PC-3 (cell line): ENCODE measurements around the gene MDGA2. TPM values are rescaled to one million over a fixed set of nuclear protein-coding genes. Genes with fewer than 3 reads are reported as not detected.

Source experiments
- ATAC-seq: fragments of 200-7000 bp; cut with Tn5 transposase; 2 replicates; pipeline ENCODE4 v1.9.1; 2020; ENCODE audit warnings: mild to moderate bottlenecking, moderate library complexity
- BruUV-seq: library from RNA; stranded (reverse); fragments of 400-500 nt; replicated peaks from 2 replicates; lab custom pipeline; 2021; lab: Mats Ljungman, UMichigan
- CTCF ChIA-PET: fragments of 300-600 bp; sonication (Branson Sonifier 250); formaldehyde crosslinking; loops from one replicate; lab custom pipeline; 2022; ENCODE audit warnings: antibody characterized with exemption; lab: Charles Lee
- POLR2A ChIA-PET: fragments of 300-600 bp; sonication (Branson Sonifier 250); formaldehyde crosslinking; loops from one replicate; lab custom pipeline; 2022; ENCODE audit warnings: antibody characterized with exemption; ENCODE audit not compliant: unreplicated experiment; lab: Charles Lee
- DNase-seq: peaks from one replicate; pipeline ENCODE4 v3.0.0-alpha.2; 2015
- H2AFZ ChIP-seq: fragments of 300-600 bp; sonication (generic); 2 replicates; pipeline ENCODE4 v1.6.0; 2016; ENCODE audit warnings: antibody characterized with exemption, low read length
- H3F3A ChIP-seq: fragments of 300-600 bp; sonication (generic); one replicate; pipeline ENCODE4 v1.6.0; 2017; ENCODE audit warnings: antibody characterized with exemption, low read length, control low read depth, mild to moderate bottlenecking; ENCODE audit not compliant: unreplicated experiment
- H3K27ac ChIP-seq: fragments of 300-600 bp; sonication (generic); 2 replicates; pipeline ENCODE4 v1.5.1; 2016; ENCODE audit warnings: mild to moderate bottlenecking, low read length
- H3K27me3 ChIP-seq: fragments of 300-600 bp; sonication (generic); 2 replicates; pipeline ENCODE4 v1.6.1; 2016; ENCODE audit warnings: low read length, mixed read lengths
- H3K36me3 ChIP-seq: fragments of 300-600 bp; sonication (generic); 2 replicates; pipeline ENCODE4 v1.6.1; 2016; ENCODE audit warnings: low read depth, mixed run types, low read length, mixed read lengths
- H3K4me1 ChIP-seq: fragments of 300-600 bp; sonication (generic); 2 replicates; pipeline ENCODE4 v1.5.1; 2016; ENCODE audit warnings: low read length; ENCODE audit not compliant: insufficient read depth
- H3K4me2 ChIP-seq: fragments of 300-600 bp; sonication (generic); 2 replicates; pipeline ENCODE4 v1.6.0; 2016; ENCODE audit warnings: low read length
- H3K4me3 ChIP-seq: fragments of 300-600 bp; sonication (generic); 2 replicates; pipeline ENCODE4 v1.5.1; 2016; ENCODE audit warnings: mild to moderate bottlenecking, low read length, mixed read lengths
- H3K79me2 ChIP-seq: fragments of 300-600 bp; sonication (generic); 2 replicates; pipeline ENCODE4 v1.6.1; 2017; ENCODE audit warnings: low read length, mixed read lengths
- H3K9ac ChIP-seq: fragments of 300-600 bp; sonication (generic); 2 replicates; pipeline ENCODE4 v1.6.0; 2016; ENCODE audit warnings: mild to moderate bottlenecking, low read length
- H3K9me2 ChIP-seq: fragments of 300-600 bp; sonication (generic); replicated peaks from 2 replicates; pipeline ENCODE4 v1.6.1; 2016; ENCODE audit warnings: mixed run types, low read length, mixed read lengths
- H3K9me3 ChIP-seq: fragments of 300-600 bp; sonication (generic); 2 replicates; pipeline ENCODE4 v1.6.1; 2016; ENCODE audit warnings: low read length, mixed read lengths
- H4K20me1 ChIP-seq: fragments of 300-600 bp; sonication (generic); 2 replicates; pipeline ENCODE4 v1.6.1; 2016; ENCODE audit warnings: low read length, mixed read lengths
- EZH2 ChIP-seq: fragments of 300-600 bp; sonication (generic); IDR thresholded peaks from one replicate; pipeline ENCODE4 v1.6.1; 2017; ENCODE audit warnings: antibody characterized with exemption, mild to moderate bottlenecking, low read length; ENCODE audit not compliant: unreplicated experiment
- EZH2phosphoT487 ChIP-seq: fragments of 300-600 bp; sonication (generic); IDR thresholded peaks from 2 replicates; pipeline ENCODE4 v1.6.1; 2018; ENCODE audit warnings: mild to moderate bottlenecking, antibody characterized with exemption, low read length, borderline replicate concordance
- intact Hi-C: fragments of 100-400 bp; cut with micrococcal nuclease; formaldehyde crosslinking; loops from 2 replicates; pipeline ENCODE4 v1.9.0; 2023
- total RNA-seq: library from RNA; depleted of rRNA; stranded (reverse); fragments of >200 nt; gene quantifications from 2 replicates; pipeline ENCODE4 v1.2.3, GENCODE V29; 2014
- TF ChIP-seq, protein P1 (sequence below): fragments of 300-600 bp; sonication (generic); conservative IDR thresholded peaks from 2 replicates; pipeline ENCODE4 v1.5.1; 2017; ENCODE audit warnings: antibody characterized with exemption, low read depth, mild to moderate bottlenecking, low read length

Gene MDGA2
- total RNA-seq, 1 experiment from 2014 or later = 0.04 TPM

DNA sequence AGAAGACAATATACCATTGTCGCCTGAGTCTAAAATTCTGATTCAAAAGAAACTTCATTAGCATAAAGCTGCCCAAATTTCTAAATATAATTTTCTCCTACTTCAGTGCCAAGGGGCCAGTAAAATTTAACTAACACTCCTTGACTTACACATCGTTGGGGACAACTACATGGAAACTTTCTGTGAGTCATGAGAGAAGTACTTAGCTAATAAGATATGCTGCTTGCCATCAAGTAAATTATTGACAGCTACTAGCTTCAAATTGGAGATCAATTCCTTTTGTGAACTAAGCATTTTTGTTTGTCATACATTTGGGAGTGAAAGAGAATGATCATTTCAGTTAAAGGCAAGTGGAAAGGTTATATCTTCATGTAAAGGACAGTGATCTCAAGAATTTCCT is 373.3 kb downstream of the MDGA2 start:
- Histone ChIP-seq H3K27me3 (peaks cover 12% of the 10 kb centered on the region; the same call in 1 of the 2 replicates), H2AFZ (no peak overlapping the region), H3K27ac (no peak overlapping the region), H3K9me3 (no peaks in the 10 kb centered on the region), H4K20me1 (no peaks in the 10 kb centered on the region), H3K79me2 (no peaks in the 10 kb centered on the region), H3K4me2 (no peak overlapping the region), H3K36me3 (no peaks in the 10 kb centered on the region), H3K4me1 (no peaks in the 10 kb centered on the region), H3F3A (no peaks in the 10 kb centered on the region), H3K9me2 (no peaks in the 10 kb centered on the region), H3K9ac (no peak overlapping the region), H3K4me3 (no peak overlapping the region)
- CTCF ChIA-PET = no interaction called here
- DNase-seq (no peak), ATAC-seq (no peak)
- intact Hi-C loops = no loop called here
- POLR2A ChIA-PET = no interaction called here
- TF ChIP-seq, protein P1, sequence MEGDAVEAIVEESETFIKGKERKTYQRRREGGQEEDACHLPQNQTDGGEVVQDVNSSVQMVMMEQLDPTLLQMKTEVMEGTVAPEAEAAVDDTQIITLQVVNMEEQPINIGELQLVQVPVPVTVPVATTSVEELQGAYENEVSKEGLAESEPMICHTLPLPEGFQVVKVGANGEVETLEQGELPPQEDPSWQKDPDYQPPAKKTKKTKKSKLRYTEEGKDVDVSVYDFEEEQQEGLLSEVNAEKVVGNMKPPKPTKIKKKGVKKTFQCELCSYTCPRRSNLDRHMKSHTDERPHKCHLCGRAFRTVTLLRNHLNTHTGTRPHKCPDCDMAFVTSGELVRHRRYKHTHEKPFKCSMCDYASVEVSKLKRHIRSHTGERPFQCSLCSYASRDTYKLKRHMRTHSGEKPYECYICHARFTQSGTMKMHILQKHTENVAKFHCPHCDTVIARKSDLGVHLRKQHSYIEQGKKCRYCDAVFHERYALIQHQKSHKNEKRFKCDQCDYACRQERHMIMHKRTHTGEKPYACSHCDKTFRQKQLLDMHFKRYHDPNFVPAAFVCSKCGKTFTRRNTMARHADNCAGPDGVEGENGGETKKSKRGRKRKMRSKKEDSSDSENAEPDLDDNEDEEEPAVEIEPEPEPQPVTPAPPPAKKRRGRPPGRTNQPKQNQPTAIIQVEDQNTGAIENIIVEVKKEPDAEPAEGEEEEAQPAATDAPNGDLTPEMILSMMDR = no peak
- TF ChIP-seq EZH2 = no peak
- no peak for TF ChIP-seq EZH2phosphoT487
- BruUV-seq = no TSS peak

DNA sequence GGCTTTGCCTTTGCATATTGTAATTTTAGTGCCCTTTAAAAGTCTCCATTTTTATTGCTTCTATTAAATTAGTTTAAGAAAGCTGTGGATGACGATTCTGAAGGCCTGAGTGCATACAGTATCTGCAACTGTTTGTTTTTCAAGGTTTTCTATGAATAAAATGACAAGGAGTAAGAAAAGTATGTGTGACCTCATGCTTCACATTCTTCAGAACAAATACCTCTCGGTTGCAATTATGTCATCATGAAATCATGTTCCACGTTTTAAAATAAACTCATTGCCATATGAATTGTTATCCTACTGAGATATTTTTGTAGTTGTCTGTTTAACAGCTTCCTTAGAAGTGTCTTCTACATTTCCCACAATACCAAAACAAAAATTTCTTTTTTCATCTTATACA is 374.6 kb downstream of the MDGA2 start:
- Histone ChIP-seq H3F3A (no peaks in the 10 kb centered on the region), H3K9ac (no peak overlapping the region), H3K9me2 (no peaks in the 10 kb centered on the region), H3K9me3 (no peaks in the 10 kb centered on the region), H2AFZ (no peak overlapping the region), H4K20me1 (no peaks in the 10 kb centered on the region), H3K4me1 (no peaks in the 10 kb centered on the region), H3K27me3 (peaks cover 12% of the 10 kb centered on the region; the same call in 1 of the 2 replicates), H3K36me3 (no peaks in the 10 kb centered on the region), H3K4me2 (no peak overlapping the region), H3K79me2 (no peaks in the 10 kb centered on the region), H3K4me3 (no peak overlapping the region), H3K27ac (no peak overlapping the region)
- no peak for ATAC-seq
- DNase-seq = no peak
- ChIA-PET POLR2A (no interaction called here), CTCF (interaction anchor here (0.7 kb wide), 1 partner anchor 22 kb away, joined by 3 read pairs; no protein-coding TSS in a partner anchor)
- BruUV-seq = no TSS peak
- TF ChIP-seq, protein P1 = no peak
- TF ChIP-seq EZH2phosphoT487 (no peak), EZH2 (no peak)
- intact Hi-C loops = no loop called here

DNA sequence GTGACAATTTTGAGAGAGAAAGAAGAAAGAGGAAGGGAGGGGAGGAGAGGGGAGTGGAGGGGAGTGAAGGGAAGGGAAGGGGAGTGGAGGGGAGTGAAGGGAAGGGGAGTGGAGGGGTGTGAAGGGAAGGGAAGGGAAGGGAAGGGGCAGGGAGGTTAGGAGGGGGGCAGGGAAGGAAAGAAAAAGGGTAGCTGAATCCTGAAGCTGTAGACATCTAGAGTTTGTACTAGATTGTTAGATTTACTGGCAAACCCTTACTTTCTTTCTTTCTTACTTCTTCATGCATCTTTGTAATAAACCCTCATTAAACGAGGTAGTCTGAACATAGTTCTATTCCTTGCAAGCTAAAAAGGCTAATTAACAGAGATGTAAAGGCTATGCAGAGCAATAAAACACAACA is 378.0 kb downstream of the MDGA2 start:
- H2AFZ ChIP-seq = no peak overlapping the region
- H3K4me2 ChIP-seq = no peak overlapping the region
- H3F3A ChIP-seq = no peaks in the 10 kb centered on the region
- H3K9me2 ChIP-seq = no peaks in the 10 kb centered on the region
- no peaks in the 10 kb centered on the region for H3K79me2 ChIP-seq
- no TSS peak for BruUV-seq
- intact Hi-C loops = no loop called here
- DNase-seq (no peak), ATAC-seq (no peak)
- ChIA-PET CTCF (no interaction called here), POLR2A (no interaction called here)
- no peaks in the 10 kb centered on the region for H3K9me3 ChIP-seq
- H4K20me1 ChIP-seq = no peaks in the 10 kb centered on the region
- no peak overlapping the region for H3K4me3 ChIP-seq
- H3K36me3 ChIP-seq = no peaks in the 10 kb centered on the region
- H3K27me3 ChIP-seq = peaks cover 9% of the 10 kb centered on the region; the same call in 1 of the 2 replicates
- H3K9ac ChIP-seq = no peak overlapping the region
- H3K27ac ChIP-seq = no peak overlapping the region
- no peaks in the 10 kb centered on the region for H3K4me1 ChIP-seq
- TF ChIP-seq, protein P1 = no peak
- TF ChIP-seq EZH2 = no peak
